ENCODE data around the gene C7orf25.

Gene C7orf25

DNA sequence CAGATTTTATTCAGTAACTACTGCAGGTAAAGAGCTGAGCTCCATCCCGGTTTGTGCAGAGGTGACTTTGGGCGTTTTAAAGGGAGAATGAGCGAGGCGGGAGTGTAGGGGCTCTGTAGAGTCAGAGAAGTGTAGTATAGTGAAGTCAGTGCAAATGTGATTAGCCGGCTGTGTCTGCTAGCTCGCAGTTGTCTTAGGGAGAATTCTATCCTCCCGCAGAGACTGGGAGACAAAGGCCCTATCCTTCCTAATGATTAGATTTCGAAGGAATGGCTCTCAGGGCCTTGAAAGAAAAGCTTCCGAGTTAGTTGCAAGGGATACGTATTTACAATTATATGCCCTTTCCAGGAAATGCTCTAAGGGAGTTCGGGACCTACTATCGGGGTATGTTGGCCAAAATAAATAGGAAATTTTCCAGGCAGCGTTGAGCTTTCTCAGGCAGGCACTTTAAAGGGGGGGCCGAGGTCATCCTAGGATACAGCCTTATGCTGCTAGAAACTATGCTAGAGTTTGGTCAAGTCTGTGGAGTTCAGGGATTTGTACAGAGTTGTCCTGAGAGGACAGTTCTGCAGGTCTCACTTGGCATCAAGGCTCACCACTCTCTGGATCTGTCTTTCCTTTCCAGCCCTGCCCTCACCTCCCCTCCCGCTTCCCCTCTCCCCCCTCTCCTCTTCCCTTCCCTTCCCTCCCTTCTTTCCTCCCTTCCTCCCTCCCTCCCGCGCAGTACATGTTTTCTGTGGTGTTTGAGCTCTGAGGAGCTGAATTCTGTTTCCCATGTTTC is 21.1 kb upstream of the C7orf25 start:
- Histone ChIP-seq H3K4me2 (ENCODE audit: low read depth, low read length) (peak overlapping the region; percentile 86), H3K36me3 (replicated peaks; ENCODE audit: insufficient read depth, low read length) (peaks cover 14% of the 10 kb centered on the region), H3K79me2 (ENCODE audit: low read length) (peaks cover 84% of the 10 kb centered on the region), H3K27ac (ENCODE audit: low read length) (peak overlapping the region; percentile 75; the same call in 1 of the 2 replicates), H3K9ac (ENCODE audit: low read length) (peak overlapping the region; percentile 83), H2AFZ (ENCODE audit: low read length) (peak overlapping the region; percentile 53), H4K20me1 (ENCODE audit: insufficient read depth, low read length) (peaks cover 27% of the 10 kb centered on the region), H3K9me2 (replicated peaks; ENCODE audit: insufficient read depth, low read length) (no peaks in the 10 kb centered on the region), H3F3A (ENCODE audit: insufficient read depth, low read length) (peaks cover 14% of the 10 kb centered on the region), H3K27me3 (replicated peaks; ENCODE audit: insufficient read depth, low read length) (no peaks in the 10 kb centered on the region), H3K4me3 (ENCODE audit: low read length) (peak overlapping the region; percentile 85), H3K4me1 (ENCODE audit: low read length) (peaks cover 38% of the 10 kb centered on the region), H3K9me3 (replicated peaks; ENCODE audit: insufficient read depth, low read length) (no peaks in the 10 kb centered on the region)
- TF ChIP-seq EZH2 (optimal IDR thresholded peaks at IDR 0.05; ENCODE audit: low read depth, low read length) (no peak), CTCF (IDR thresholded peaks at IDR 0.05; ENCODE audit: low read length) (no peak), EZH2phosphoT487 (IDR thresholded peaks at IDR 0.05; ENCODE audit: low read length) (no peak)
- peak; percentile 19 for DNase-seq

DNA sequence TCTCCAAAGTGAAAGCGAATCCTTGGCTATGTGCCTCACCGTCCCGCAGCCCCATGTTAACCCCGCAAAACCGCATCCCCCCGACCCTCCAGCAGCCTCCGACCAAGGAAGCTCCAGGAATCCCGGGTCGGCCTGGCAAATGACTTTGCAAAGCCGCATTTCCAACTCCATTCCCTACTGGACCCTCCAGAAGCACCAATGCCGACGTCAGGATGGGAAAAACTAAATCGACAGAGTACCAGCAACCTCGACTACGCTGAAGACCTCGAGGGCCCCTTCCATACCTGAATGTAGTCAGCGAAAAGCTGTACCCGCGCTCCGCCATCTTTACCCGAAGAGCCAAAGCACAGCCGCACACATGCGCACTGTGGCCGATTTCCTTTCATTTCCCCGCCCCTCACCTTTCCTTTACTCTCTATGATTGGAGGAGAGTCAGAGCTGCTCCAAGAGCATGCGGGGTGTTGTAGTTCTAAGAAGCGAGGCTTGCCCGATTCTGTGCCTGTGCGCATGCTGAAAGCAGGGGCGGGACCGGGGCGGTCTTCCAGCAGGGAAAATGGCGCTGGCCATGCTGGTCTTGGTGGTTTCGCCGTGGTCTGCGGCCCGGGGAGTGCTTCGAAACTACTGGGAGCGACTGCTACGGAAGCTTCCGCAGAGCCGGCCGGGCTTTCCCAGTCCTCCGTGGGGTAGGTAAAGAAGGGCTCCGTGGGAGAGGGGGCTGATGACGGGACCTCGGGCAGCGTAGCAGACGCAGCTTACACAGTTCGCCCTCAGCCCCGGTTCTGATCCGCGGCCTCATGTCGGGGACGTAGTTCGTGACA is 20.2 kb upstream of the C7orf25 start, which contains the start of the genes MRPL32 and PSMA2:
Gene MRPL32, plus strand, starts transcription at position 543 of the 818 bp plus-strand sequence. Its CDS starts 11 bp downstream, at position 554.
Gene PSMA2, minus strand, starts transcription at position 341 of the 818 bp plus-strand sequence. Its CDS starts 16 bp downstream, at position 325.
- Histone ChIP-seq H3K79me2 (ENCODE audit: low read length) (peaks cover 90% of the 10 kb centered on the region), H3K36me3 (replicated peaks; ENCODE audit: insufficient read depth, low read length) (peaks cover 8% of the 10 kb centered on the region), H3K27ac (ENCODE audit: low read length) (peak within 1 kb of the TSS; percentile 75), H3K9me2 (replicated peaks; ENCODE audit: insufficient read depth, low read length) (no peaks in the 10 kb centered on the region), H3F3A (ENCODE audit: insufficient read depth, low read length) (peaks cover 14% of the 10 kb centered on the region), H3K4me1 (ENCODE audit: low read length) (peaks cover 42% of the 10 kb centered on the region), H3K4me2 (ENCODE audit: low read depth, low read length) (peak within 1 kb of the TSS; percentile 86), H3K4me3 (ENCODE audit: low read length) (peak within 1 kb of the TSS; percentile 85), H2AFZ (ENCODE audit: low read length) (peak within 1 kb of the TSS; percentile 53), H3K9me3 (replicated peaks; ENCODE audit: insufficient read depth, low read length) (no peaks in the 10 kb centered on the region), H4K20me1 (ENCODE audit: insufficient read depth, low read length) (peaks cover 29% of the 10 kb centered on the region), H3K9ac (ENCODE audit: low read length) (peak within 1 kb of the TSS; percentile 86), H3K27me3 (replicated peaks; ENCODE audit: insufficient read depth, low read length) (no peaks in the 10 kb centered on the region)
- DNase-seq = peak; percentile 99
- TF ChIP-seq EZH2phosphoT487 (IDR thresholded peaks at IDR 0.05; ENCODE audit: low read length) (no peak), EZH2 (optimal IDR thresholded peaks at IDR 0.05; ENCODE audit: low read depth, low read length) (no peak), CTCF (IDR thresholded peaks at IDR 0.05; ENCODE audit: low read length) (no peak)

GRCh38 chr7:42931447-42931833 is 19.6 kb upstream of the C7orf25 start:
- Histone ChIP-seq H3K4me2 (ENCODE audit: low read depth, low read length) (peak overlapping the region; percentile 74; the same call in 1 of the 2 replicates), H3K9me2 (replicated peaks; ENCODE audit: insufficient read depth, low read length) (no peaks in the 10 kb centered on the region), H3K9ac (ENCODE audit: low read length) (peak overlapping the region; percentile 86), H3K4me3 (ENCODE audit: low read length) (peak overlapping the region; percentile 85), H3K27me3 (replicated peaks; ENCODE audit: insufficient read depth, low read length) (no peaks in the 10 kb centered on the region), H4K20me1 (ENCODE audit: insufficient read depth, low read length) (peaks cover 29% of the 10 kb centered on the region), H3F3A (ENCODE audit: insufficient read depth, low read length) (peaks cover 14% of the 10 kb centered on the region), H3K79me2 (ENCODE audit: low read length) (peaks cover 92% of the 10 kb centered on the region), H3K27ac (ENCODE audit: low read length) (peak overlapping the region; percentile 75), H3K9me3 (replicated peaks; ENCODE audit: insufficient read depth, low read length) (no peaks in the 10 kb centered on the region), H2AFZ (ENCODE audit: low read length) (0 out of 2 replicates have a peak overlapping the region, but pooled peaks have one; percentile 18), H3K4me1 (ENCODE audit: low read length) (peaks cover 46% of the 10 kb centered on the region), H3K36me3 (replicated peaks; ENCODE audit: insufficient read depth, low read length) (0 out of 2 replicates have a peak, but pooled peaks cover 5% of the 10 kb centered on the region)
- peak; percentile 72 for DNase-seq
- TF ChIP-seq EZH2phosphoT487 (IDR thresholded peaks at IDR 0.05; ENCODE audit: low read length) = no peak

Measured in MM.1S (cell line).